Kasumi-1 (cell line): Measurements from ENCODE around the gene RDH12.
"Not testable (repeated sequence)": the region's sequence is repeated elsewhere in the genome, so short reads cannot be mapped to it uniquely, and the experiment has no call there.

Source experiments
- DNase-seq, 2 experiments: peaks; one replicate each; lab custom pipeline; 2025; lab: John Stamatoyannopoulos, UW

Gene RDH12

GRCh38 chr14:67701492-67701891, at the start of gene RDH12:
Gene RDH12 (plus strand): TSS chr14:67701886. CDS start chr14:67722643, 20,757 bp downstream.
- DNase-seq: not testable (repeated sequence)

GRCh38 chr14:67652189-67652588, 49.5 kb upstream of the RDH12 start:
- no peak for DNase-seq

DNA sequence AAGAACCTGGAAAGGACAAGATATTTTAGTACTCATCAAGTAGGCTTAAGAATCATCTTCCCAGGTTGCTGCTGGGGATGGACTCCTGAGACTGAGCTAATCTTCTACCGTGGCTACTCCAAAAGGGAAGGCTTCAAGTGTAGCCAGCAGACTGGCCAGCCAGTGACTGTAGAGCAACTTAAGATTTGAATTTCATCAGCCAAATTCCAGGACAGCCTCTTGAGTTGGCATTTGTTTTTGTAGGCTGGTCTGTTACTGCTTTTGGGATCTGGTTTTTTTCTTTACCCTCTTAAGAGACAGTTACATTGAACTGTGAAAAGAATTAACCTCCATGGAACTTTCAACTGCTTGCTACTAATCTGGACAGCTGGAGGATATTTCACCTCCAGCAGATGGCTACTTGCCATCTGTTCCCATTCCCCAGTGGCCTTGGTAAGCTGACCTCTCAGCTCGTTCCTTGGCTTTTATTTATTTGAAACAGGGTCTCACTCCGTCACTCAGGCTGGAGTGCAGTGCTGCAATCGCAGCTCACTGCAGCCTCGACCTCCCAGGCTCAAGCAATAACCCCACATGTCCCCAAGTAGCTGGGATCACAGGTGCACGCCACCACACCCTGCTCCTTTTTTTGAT, 47.9 kb upstream of the RDH12 start:
- no peak for DNase-seq

GRCh38 chr14:67663633-67664032, 38.1 kb upstream of the RDH12 start:
- peak; percentile 37 to 53 for DNase-seq

- no peak for DNase-seq
Measured at GRCh38 chr14:67665868-67666267, 35.8 kb upstream of the RDH12 start.

DNA sequence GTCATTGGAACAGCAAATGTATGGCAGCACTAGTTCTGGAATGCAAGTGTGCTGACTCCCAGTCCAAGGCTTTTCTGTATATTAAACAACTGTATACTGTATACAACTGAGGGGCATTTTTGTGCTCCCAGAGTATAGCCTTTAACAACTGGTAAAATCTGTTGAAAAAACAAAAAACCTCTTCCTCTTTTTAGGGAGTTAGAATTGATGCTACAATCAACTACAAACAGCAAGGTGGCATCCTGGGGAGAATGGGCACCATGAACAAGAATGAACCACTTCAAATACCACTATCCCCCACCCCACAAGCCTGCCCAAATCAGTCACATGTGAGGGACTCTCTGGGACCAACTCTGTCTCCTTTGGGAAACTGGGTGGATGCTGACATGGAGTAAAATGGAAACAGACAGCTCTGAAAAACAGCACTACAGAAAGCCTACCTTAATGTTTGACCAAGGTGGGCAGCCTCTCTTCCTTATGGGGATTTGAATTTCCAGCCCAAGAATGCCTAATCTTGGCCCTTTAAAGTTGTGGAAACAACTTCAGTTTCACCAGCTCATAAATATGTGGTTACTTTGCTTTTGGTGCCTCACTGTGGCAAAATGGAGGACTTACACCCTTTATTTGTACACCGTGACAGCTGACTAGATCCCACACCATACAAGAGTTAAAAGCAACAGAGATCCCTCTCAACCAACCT, 34.8 kb upstream of the RDH12 start:
- DNase-seq: peak; percentile 73 to 84

GRCh38 chr14:67668559-67668958, 33.1 kb upstream of the RDH12 start:
- DNase-seq: no peak

DNA sequence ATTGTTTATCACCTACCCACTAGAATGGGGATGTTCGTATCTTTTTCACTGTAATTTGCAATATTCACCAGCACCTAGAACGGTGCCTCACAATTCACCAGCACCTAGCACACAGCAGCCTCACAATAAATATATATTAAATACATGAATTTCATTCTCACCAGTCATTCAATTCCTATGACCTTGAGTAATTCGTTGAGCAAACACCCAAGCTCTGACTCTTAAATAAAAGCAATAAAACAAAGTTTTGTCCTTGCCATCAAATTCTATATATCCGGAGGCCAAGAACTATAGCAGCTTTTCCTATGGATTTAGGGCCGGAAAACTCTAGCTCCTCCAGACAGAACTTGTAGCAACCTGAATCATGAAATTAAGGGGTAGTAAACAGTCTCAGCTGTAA, 28.2 kb upstream of the RDH12 start:
- no peak for DNase-seq

- DNase-seq: peak; percentile 55 to 69
Measured at GRCh38 chr14:67674139-67674479, 27.6 kb upstream of the RDH12 start.

GRCh38 chr14:67674480-67675218, 27.0 kb upstream of the RDH12 start, which contains the start of gene VTI1B:
Gene VTI1B (minus strand): TSS chr14:67674632. CDS start chr14:67674489, 143 bp downstream.
- peak; percentile 76 to 79 for DNase-seq

GRCh38 chr14:67675219-67675582, 26.5 kb upstream of the RDH12 start:
- DNase-seq: no peak

DNA sequence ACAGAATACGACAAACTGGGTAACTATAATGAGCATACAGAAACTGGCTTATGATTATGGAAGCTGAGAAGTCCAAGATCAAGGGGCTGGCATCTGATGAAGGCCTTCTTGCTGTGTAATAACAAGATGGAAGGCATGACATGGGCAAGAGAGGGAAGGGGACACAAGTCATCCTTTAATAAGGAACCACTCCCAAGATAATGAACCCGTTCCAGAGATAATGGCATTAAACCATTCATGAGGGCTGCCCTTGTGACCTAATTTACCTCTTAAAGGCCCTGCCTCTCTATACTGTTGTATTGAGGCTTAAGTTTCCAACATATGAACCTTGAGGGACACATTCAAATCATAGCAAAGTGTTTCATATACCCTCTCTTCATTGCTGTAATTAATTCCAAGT, 22.7 kb upstream of the RDH12 start:
- no peak for DNase-seq

DNA sequence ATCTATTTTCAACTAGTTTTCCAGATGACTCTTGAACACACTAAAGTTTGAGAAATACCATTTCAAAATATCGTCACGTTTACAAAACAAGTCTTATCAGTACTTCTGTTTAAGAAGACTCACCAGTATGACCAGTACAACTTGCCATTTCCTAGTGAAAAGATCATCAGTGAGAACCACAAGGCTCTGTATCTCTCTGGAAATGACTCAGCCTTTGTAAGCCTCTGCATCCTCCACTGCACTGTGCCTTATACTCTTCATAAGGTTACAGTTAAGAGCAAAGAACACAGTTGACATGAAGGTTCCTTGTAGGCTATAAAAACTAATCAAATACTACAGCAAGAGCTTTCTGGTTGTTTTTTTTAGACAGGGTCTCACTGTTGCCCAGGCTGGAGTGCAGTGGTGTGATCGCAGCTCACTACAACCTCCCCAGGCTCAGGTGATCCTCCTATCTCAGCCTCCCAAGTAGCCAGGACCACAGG, 21.5 kb upstream of the RDH12 start:
- peak; percentile 10 to 24 for DNase-seq

DNA sequence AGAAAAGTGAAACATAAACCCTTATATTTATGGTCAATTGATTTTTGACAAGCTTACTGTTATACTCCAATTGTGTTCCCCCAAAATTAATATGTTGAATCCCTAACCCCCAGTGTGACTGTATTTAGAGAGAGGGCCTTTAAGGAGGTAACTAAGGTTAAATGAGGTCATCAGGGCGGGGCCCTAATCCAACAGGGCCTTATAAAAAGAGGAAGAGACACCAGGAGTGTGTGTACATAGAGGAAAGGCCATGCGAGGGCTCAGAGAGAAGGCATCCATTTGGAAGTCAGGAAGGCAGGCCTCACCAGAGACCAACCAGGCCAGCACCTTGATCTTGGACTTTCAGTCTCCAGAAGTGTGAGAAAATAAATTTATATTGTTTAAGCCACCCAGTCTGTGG, 20.7 kb upstream of the RDH12 start:
- DNase-seq: peak; percentile 40 to 42

GRCh38 chr14:67683842-67684241, 17.8 kb upstream of the RDH12 start:
- no peak for DNase-seq

DNA sequence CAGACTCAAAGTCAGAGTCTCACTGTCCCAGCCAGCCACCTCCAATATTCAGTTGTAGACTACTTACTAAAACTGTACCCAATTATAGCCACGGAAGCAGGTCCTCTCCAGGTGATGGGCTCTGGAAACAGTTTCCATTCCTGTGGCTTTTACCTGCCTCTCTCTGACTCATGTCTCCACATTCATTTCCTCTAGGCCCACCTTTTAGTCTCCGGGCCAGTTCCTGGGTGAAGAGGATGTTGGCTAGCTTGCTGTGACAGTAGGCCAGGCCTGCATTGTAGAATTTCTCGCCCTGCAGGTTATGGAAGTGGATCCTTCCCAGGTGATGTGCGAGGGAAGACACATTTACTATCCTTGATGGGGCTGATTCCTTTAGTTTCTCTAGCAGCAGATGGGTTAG, 11.7 kb upstream of the RDH12 start:
- DNase-seq: no peak

DNA sequence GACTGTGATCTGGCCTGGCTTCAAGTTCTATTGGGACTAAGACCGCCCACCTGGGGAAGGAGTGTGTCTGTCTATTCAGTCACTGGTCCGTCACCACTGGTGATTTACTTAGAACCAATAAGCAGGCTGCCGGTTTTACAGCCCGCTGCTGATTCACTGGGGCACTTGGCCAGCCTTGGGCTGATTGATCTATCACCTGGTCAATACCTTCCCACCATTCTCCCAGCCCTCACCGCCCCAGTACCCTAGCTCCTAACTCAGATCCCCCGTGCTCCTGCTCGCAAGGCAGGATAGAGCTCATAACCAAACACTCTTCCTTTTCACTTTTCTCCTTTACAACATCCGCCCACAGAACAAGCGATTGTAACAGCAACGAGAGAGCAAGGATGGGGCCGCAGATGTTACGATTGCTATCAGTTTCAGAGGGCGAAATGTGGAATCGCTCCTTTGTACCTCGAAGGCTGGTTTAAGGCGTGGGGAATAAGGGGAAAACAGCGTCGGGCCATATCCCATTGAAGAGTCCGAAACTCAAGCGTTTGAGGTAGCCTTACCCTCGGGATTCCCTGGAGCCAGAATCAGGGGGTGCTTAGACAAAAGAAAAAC, 6.8 kb upstream of the RDH12 start:
- DNase-seq: peak; percentile 70 to 71

GRCh38 chr14:67695394-67695949, 6.2 kb upstream of the RDH12 start, which contains the start of gene RDH11:
Gene RDH11 (minus strand): TSS chr14:67695764. CDS start chr14:67695703, 61 bp downstream.
- peak; percentile 97 to 98 for DNase-seq

DNA sequence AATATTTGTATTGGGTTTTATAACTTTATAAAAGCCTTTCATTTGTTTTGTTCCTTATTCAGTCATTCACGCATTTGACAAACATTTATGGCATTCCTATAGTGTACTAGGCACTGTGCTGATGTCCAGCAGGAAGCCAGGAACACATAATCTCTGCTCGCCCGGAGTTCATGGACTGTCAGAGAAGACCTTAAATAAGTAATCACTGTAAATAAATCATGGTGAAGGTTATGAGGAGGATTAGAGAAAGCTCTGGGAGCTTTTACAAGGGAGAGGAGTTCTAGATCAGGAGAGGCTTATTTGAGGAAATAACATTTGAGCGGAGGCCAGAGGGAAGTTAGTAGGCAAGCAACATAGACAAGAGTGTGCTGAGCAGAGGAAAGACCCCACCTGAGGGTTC, 4.7 kb upstream of the RDH12 start:
- no peak for DNase-seq

DNA sequence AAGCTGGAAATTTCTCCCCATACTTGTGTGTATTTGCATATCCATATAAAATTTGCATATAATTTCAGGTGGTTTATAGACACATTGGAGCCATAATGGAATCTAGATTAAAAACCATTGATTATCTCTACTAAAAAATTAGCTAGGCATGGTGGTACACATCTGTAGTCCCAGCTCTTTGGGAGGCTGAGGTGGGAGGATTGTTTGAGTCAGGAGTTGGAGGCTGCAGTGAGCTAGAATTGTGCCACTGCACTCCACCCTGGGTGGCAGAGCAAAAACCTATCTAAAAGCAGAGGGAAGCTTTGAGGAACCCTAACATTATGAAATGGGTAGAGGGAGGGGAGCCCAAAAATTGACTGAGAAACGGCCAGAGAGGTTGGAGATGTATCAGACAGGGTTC, 3.5 kb upstream of the RDH12 start:
- DNase-seq: no peak

- DNase-seq: no peak
Measured at GRCh38 chr14:67703997-67704396, 2.3 kb downstream of the RDH12 start.

DNA sequence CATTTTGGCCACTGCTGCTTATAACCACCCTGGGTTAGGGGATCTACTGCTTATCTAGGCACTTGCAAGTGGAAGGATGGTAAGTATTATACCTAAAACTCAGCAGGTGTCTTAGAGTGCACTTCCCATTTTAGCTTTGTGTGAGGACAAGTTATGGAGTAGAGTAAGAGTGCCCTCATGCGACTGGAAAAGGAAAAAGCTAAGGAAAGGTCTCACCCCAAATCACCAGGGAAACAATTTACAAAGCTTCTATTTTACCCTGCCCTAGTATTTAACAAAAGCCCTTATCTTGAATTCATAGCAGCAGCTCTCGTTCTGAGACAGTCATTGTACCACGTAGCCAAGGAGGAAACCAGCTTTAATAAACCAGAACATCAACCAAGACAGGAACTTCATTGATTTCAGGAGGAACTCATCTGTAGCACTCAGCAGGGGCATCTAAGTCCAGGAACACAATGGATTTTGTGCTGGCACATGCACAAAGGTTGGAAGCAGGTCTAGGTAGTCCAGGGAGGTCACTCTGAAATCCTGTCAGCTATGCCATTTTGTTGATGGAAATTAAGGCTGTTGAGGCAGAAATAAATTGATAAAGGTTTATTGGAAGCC, 2.9 kb downstream of the RDH12 start:
- DNase-seq: peak; percentile 83 to 91
